Astrocyte of the cerebellum (primary cell): ENCODE results near the gene TUBE1.
A peak's percentile ranks its signal among the peaks of the same experiment; 100 is the strongest.

Experiments used
- DNase-seq: peaks from one replicate; pipeline ENCODE4 v3.0.0-alpha.2; 2011; ENCODE audit warnings: low read depth
- H3K4me3 ChIP-seq: 2 replicates; pipeline ENCODE4 v1.5.1; 2011; ENCODE audit warnings: mild to moderate bottlenecking, low read depth, low read length, moderate library complexity
- CTCF ChIP-seq: IDR thresholded peaks from 2 replicates; pipeline ENCODE4 v1.5.1; 2012; ENCODE audit warnings: low read length, low read depth, moderate library complexity, mild to moderate bottlenecking; ENCODE audit errors: missing control alignments
- in situ Hi-C: cut with HindIII; loops from 2 replicates; pipeline ENCODE4 v1.10.0; 2017; ENCODE audit warnings: low sequenced_read_pairs

TUBE1 gene

GRCh38 chr6:112087136-112087911 lies at the start of gene TUBE1, which contains the start of gene FAM229B:
Gene TUBE1 (minus strand): TSS chr6:112087482. CDS start chr6:112087434, 48 bp downstream.
Gene FAM229B (plus strand): TSS chr6:112087591. CDS start chr6:112099284, 11,693 bp downstream.
- H3K4me3 ChIP-seq = peak within 1 kb of the TSS; percentile 82
- TF ChIP-seq CTCF = no peak
- in situ Hi-C loops = no loop called here
- peak; percentile 89 for DNase-seq

GRCh38 chr6:112130878-112131277 lies 43.6 kb upstream of the TUBE1 start:
- DNase-seq = no peak
- in situ Hi-C loops = no loop called here
- no peak overlapping the region for H3K4me3 ChIP-seq
- no peak for TF ChIP-seq CTCF

GRCh38 chr6:112128208-112128607 lies 40.9 kb upstream of the TUBE1 start:
- TF ChIP-seq CTCF = no peak
- H3K4me3 ChIP-seq = no peak overlapping the region
- DNase-seq = no peak
- in situ Hi-C loops = no loop called here

GRCh38 chr6:112123982-112124381 lies 36.7 kb upstream of the TUBE1 start:
- no peak for TF ChIP-seq CTCF
- no peak for DNase-seq
- in situ Hi-C loops = no loop called here
- H3K4me3 ChIP-seq = no peak overlapping the region

GRCh38 chr6:112122756-112123155 lies 35.5 kb upstream of the TUBE1 start:
- in situ Hi-C loops = no loop called here
- no peak for TF ChIP-seq CTCF
- no peak for DNase-seq
- no peak overlapping the region for H3K4me3 ChIP-seq

GRCh38 chr6:112118034-112118433 lies 30.8 kb upstream of the TUBE1 start:
- in situ Hi-C loops = loop anchor here (5.0 kb wide), 1 partner anchor 39 kb away; no protein-coding TSS in a partner anchor
- TF ChIP-seq CTCF = no peak
- no peak overlapping the region for H3K4me3 ChIP-seq
- DNase-seq = no peak
